Esophagus muscularis mucosa (tissue), 4 donors: ENCODE results near the gene FAM216B. TPM values are rescaled to one million over a fixed set of nuclear protein-coding genes. Genes with fewer than 3 reads are reported as not detected.

Experiments used
- DNase-seq: peaks from one replicate; pipeline ENCODE4 v3.0.0-alpha.2; 2017; ENCODE audit errors: extremely low spot score
- H3K27ac ChIP-seq, 4 donors: fragments of 200-600 bp; sonication (generic); replicated peaks in 1 of 4; 1 replicate in 3 of 4; 2 replicates in 1 of 4; pipeline ENCODE4 v1.5.1; 2016 to 2019; ENCODE audit warnings: mild to moderate bottlenecking in 1 of 4
- H3K27me3 ChIP-seq, 4 donors: fragments of 200-600 bp; sonication (generic); one replicate each; pipeline versions ENCODE4 v1.5.1 to v1.6.0; 2016 to 2019
- H3K36me3 ChIP-seq, 4 donors: fragments of 200-600 bp; sonication (generic); one replicate each; pipeline ENCODE4 v1.5.1; 2016 to 2019
- H3K4me1 ChIP-seq, 4 donors: fragments of 200-600 bp; sonication (generic); one replicate each; pipeline ENCODE4 v1.5.1; 2016 to 2019
- H3K4me3 ChIP-seq, 4 donors: fragments of 200-600 bp; sonication (generic); 1 replicate in 2 of 4; 2 replicates in 2 of 4; pipeline ENCODE4 v1.5.1; 2016 to 2019; ENCODE audit warnings: mild to moderate bottlenecking in 4 of 4, moderate library complexity in 1 of 4
- H3K9me3 ChIP-seq, 4 donors: fragments of 200-600 bp; sonication (generic); 1 replicate in 3 of 4; 2 replicates in 1 of 4; pipeline ENCODE4 v1.5.1; 2016 to 2019
- EP300 ChIP-seq: sonication (generic); formaldehyde crosslinking; IDR thresholded peaks from one replicate; pipeline ENCODE4 v1.6.1; 2017; ENCODE audit warnings: antibody characterized with exemption
- POLR2A ChIP-seq: fragments of 450-650 bp; IDR thresholded peaks from one replicate; pipeline ENCODE4 v1.6.1; 2017; ENCODE audit warnings: antibody characterized with exemption, moderate library complexity, mild to moderate bottlenecking, low read depth
- POLR2AphosphoS5 ChIP-seq, 2 donors: sonication (generic); formaldehyde crosslinking; IDR thresholded peaks; one replicate each; pipeline ENCODE4 v1.6.1; 2017; ENCODE audit warnings: antibody characterized with exemption in 2 of 2
- WGBS: methylation state at CpG from one replicate; pipeline ENCODE4 v1.1.5; 2018; 5-methylcytosine and 5-hydroxymethylcytosine counted together
- intact Hi-C: fragments of 100-400 bp; cut with DNase I; formaldehyde crosslinking; loops from one replicate; pipeline ENCODE4 v1.15.1; 2023
- total RNA-seq, 4 donors: library from RNA; depleted of rRNA; stranded (reverse); fragments of >200 nt; gene quantifications; one replicate each; pipeline versions ENCODE4 v1.1.0 to v1.2.1, GENCODE V29; 2016
- TF ChIP-seq, protein P1 (sequence below), 3 experiments: fragments of 200-600 bp in 2 of 3; fragments of 450-650 bp in 1 of 3; sonication (generic) in 2 of 3; IDR thresholded peaks; one replicate each; pipeline ENCODE4 v1.5.1; 2017 to 2019; ENCODE audit warnings: antibody characterized with exemption in 3 of 3, mild to moderate bottlenecking in 2 of 3, moderate library complexity in 1 of 3

The FAM216B gene
- total RNA-seq, 4 donors from 2014 or later, result not detected

DNA sequence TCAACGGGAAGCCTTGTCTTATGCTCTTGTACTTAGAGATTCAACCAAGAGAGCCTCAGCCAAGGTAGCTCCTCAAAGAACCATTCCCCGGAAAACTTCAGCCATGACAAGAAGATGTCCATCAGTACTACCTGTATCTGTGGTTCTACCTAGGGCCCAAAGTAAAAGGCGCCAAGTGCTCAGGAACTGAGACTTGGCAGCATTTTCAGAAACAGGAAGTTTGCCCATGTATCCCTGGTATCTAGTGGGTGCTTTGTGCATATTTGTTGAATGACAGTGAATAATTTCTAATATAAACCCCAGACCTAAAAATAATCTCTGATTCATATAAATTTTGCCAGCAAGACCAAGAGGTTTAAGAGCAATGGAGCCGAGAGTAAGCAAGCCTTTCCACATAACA is 7.2 kb downstream of the FAM216B start:
- Histone ChIP-seq H3K36me3 (no peaks in the 10 kb centered on the region), H3K27me3 (no peaks in the 10 kb centered on the region), H3K4me3 (no peak overlapping the region), H3K4me1 (peaks cover 0 to 8% (median 0%) of the 10 kb centered on the region in 4 donors), H3K27ac (no peak overlapping the region), H3K9me3 (no peaks in the 10 kb centered on the region)
- intact Hi-C loops, result no loop called here
- no peak for DNase-seq
- TF ChIP-seq POLR2AphosphoS5 (IDR thresholded peaks at IDR 0.05) (no peak), EP300 (no peak), POLR2A (no peak)
- TF ChIP-seq, protein P1, sequence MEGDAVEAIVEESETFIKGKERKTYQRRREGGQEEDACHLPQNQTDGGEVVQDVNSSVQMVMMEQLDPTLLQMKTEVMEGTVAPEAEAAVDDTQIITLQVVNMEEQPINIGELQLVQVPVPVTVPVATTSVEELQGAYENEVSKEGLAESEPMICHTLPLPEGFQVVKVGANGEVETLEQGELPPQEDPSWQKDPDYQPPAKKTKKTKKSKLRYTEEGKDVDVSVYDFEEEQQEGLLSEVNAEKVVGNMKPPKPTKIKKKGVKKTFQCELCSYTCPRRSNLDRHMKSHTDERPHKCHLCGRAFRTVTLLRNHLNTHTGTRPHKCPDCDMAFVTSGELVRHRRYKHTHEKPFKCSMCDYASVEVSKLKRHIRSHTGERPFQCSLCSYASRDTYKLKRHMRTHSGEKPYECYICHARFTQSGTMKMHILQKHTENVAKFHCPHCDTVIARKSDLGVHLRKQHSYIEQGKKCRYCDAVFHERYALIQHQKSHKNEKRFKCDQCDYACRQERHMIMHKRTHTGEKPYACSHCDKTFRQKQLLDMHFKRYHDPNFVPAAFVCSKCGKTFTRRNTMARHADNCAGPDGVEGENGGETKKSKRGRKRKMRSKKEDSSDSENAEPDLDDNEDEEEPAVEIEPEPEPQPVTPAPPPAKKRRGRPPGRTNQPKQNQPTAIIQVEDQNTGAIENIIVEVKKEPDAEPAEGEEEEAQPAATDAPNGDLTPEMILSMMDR (IDR thresholded peaks at IDR 0.05), result no peak
- WGBS, result 98% methylated on average over 4 of the region's 4 CpGs

DNA sequence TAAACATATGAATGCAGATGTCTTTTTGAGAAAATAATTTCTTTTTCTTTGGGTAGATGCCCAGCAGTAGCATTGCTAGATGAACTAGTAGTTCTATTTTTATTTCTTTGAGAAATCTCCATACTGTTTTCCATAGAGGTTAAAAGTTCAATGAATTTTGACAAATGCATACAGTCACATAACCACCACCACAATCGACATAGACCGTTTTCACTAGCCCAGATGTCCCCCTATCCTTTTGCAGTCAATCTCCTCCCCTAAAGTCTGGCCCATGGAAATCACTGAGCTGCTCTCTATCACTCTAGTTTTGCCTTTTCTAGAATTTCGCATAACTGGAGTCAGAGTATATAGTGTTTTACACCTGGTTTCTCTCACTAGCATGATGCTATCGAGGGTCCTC is 10.8 kb downstream of the FAM216B start:
- 81% methylated on average over 4 of the region's 4 CpGs for WGBS
- H3K4me3 ChIP-seq, result no peak overlapping the region
- no peaks in the 10 kb centered on the region for H3K9me3 ChIP-seq
- DNase-seq, result no peak
- intact Hi-C loops, result no loop called here
- no peak overlapping the region for H3K27ac ChIP-seq
- H3K27me3 ChIP-seq, result no peaks in the 10 kb centered on the region
- TF ChIP-seq POLR2A, result no peak
- TF ChIP-seq POLR2AphosphoS5 (IDR thresholded peaks at IDR 0.05), result no peak
- TF ChIP-seq, protein P1 (IDR thresholded peaks at IDR 0.05), result no peak
- no peak for TF ChIP-seq EP300
- H3K4me1 ChIP-seq, result peaks cover 0 to 1% (median 0%) of the 10 kb centered on the region in 4 donors
- no peaks in the 10 kb centered on the region for H3K36me3 ChIP-seq

DNA sequence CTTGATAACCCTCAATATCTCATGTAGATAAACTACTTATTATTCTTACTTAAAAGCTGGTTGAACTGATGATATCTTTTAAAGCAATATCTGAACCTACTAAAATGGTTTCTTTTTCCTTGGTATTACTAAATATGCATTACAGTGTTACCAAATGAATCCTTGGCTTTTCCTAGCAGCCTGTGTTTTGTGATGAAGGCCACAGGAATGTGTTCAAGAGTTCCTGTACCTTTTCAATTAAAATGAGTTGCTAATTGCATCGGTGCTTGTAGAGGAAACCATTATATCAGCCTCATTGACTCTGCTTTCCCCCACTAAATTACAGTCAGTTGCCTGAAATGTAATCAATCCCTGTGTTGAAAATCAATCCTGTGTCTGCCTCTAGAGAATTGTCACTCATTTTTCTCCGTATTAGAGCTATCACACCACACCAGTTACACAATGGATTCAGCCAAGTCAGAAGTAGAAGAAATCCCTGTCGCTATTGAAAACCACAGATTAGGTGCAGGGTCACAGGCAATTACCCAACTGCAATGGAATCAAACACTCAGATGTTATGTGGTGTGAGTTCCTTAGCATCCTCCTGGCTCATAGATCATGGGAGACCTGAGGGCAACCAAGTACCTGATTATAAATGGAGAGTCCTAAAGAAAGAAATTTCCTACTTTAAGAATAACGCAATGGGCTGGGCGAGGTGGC is 13.3 kb downstream of the FAM216B start:
- intact Hi-C loops, result no loop called here
- 92% methylated on average over 5 of the region's 5 CpGs for WGBS
- Histone ChIP-seq H3K4me3 (no peak overlapping the region), H3K27me3 (no peaks in the 10 kb centered on the region), H3K36me3 (no peaks in the 10 kb centered on the region), H3K4me1 (no peaks in the 10 kb centered on the region), H3K9me3 (no peaks in the 10 kb centered on the region), H3K27ac (no peak overlapping the region)
- no peak for TF ChIP-seq EP300
- TF ChIP-seq POLR2AphosphoS5 (IDR thresholded peaks at IDR 0.05), result no peak
- TF ChIP-seq POLR2A, result no peak
- TF ChIP-seq, protein P1 (IDR thresholded peaks at IDR 0.05), result no peak
- no peak for DNase-seq

DNA sequence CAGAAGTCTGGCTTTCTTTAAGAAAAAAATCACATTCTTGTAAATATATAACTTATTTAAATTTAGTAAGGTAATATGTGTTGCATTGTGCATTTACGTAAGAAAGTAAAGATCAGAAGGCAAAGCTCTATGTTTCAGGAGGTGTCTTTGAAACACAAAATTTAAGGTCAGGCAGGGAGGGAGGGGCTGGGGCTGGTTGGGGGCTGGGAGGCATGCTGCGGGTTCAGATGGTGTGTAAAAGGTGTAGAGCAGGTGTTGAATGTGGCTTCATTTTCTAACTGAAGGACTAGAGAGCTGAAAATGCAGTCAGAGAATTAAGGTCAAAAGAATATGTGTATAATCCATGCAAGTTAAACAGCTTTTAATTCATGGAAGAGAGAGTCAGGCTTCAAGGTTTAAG is 14.3 kb downstream of the FAM216B start:
- WGBS, result 99% methylated on average over 2 of the region's 2 CpGs
- Histone ChIP-seq H3K36me3 (no peaks in the 10 kb centered on the region), H3K9me3 (no peaks in the 10 kb centered on the region), H3K4me1 (no peaks in the 10 kb centered on the region), H3K27me3 (no peaks in the 10 kb centered on the region), H3K4me3 (no peak overlapping the region), H3K27ac (no peak overlapping the region)
- TF ChIP-seq POLR2AphosphoS5 (IDR thresholded peaks at IDR 0.05) (no peak), POLR2A (no peak), EP300 (no peak)
- TF ChIP-seq, protein P1 (IDR thresholded peaks at IDR 0.05), result no peak
- intact Hi-C loops, result no loop called here
- DNase-seq, result no peak
